Liver (tissue), 3 donors: ENCODE results near the gene GDPD5.

Source experiments
- CTCF ChIP-seq: fragments of 150-350 bp; IDR thresholded peaks from 2 replicates; pipeline ENCODE4 v1.5.1; 2017; ENCODE audit warnings: improper control_type of control experiment, low read depth, low read length; ENCODE audit not compliant: missing input control
- GABPA ChIP-seq, 2 donors: IDR thresholded peaks in 1 of 2; conservative IDR thresholded peaks in 1 of 2; 2 replicates each; pipeline ENCODE4 v1.6.1; 2016; ENCODE audit warnings: antibody characterized with exemption in 2 of 2, mild to moderate bottlenecking in 1 of 2, moderate library complexity in 1 of 2
- HNF4G ChIP-seq: IDR thresholded peaks from 2 replicates; pipeline ENCODE4 v1.6.1; 2016; ENCODE audit warnings: antibody characterized with exemption
- RXRA ChIP-seq, 2 donors: IDR thresholded peaks; 2 replicates each; pipeline ENCODE4 v1.6.1; 2017 to 2018; ENCODE audit warnings: antibody characterized with exemption in 2 of 2, mild to moderate bottlenecking in 1 of 2
- TAF1 ChIP-seq: conservative IDR thresholded peaks from 2 replicates; pipeline ENCODE4 v1.6.1; 2016; ENCODE audit warnings: antibody characterized with exemption, mild to moderate bottlenecking
- YY1 ChIP-seq: IDR thresholded peaks from 2 replicates; pipeline ENCODE4 v1.6.1; 2016; ENCODE audit warnings: antibody characterized with exemption, mild to moderate bottlenecking
- TF ChIP-seq, protein P1 (sequence below): IDR thresholded peaks from 2 replicates; pipeline ENCODE4 v1.6.1; 2016; ENCODE audit warnings: antibody characterized with exemption, mild to moderate bottlenecking
- TF ChIP-seq, protein P2 (sequence below): IDR thresholded peaks from 2 replicates; pipeline ENCODE4 v1.6.1; 2016; ENCODE audit warnings: antibody characterized with exemption
- donor health status: healthy.
- donor health status: healthy.

GRCh38 chr11:75507571-75507970 is 18.2 kb downstream of the GDPD5 start:
- TF ChIP-seq CTCF (no peak), RXRA (IDR thresholded peaks at IDR 0.05) (no peak), TAF1 (no peak), YY1 (no peak), HNF4G (no peak), GABPA (IDR thresholded peaks at IDR 0.05 in 1 of 2, conservative IDR thresholded peaks at IDR 0.05 in 1 of 2) (no peak)
- TF ChIP-seq, protein P1, sequence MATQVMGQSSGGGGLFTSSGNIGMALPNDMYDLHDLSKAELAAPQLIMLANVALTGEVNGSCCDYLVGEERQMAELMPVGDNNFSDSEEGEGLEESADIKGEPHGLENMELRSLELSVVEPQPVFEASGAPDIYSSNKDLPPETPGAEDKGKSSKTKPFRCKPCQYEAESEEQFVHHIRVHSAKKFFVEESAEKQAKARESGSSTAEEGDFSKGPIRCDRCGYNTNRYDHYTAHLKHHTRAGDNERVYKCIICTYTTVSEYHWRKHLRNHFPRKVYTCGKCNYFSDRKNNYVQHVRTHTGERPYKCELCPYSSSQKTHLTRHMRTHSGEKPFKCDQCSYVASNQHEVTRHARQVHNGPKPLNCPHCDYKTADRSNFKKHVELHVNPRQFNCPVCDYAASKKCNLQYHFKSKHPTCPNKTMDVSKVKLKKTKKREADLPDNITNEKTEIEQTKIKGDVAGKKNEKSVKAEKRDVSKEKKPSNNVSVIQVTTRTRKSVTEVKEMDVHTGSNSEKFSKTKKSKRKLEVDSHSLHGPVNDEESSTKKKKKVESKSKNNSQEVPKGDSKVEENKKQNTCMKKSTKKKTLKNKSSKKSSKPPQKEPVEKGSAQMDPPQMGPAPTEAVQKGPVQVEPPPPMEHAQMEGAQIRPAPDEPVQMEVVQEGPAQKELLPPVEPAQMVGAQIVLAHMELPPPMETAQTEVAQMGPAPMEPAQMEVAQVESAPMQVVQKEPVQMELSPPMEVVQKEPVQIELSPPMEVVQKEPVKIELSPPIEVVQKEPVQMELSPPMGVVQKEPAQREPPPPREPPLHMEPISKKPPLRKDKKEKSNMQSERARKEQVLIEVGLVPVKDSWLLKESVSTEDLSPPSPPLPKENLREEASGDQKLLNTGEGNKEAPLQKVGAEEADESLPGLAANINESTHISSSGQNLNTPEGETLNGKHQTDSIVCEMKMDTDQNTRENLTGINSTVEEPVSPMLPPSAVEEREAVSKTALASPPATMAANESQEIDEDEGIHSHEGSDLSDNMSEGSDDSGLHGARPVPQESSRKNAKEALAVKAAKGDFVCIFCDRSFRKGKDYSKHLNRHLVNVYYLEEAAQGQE = no peak
- TF ChIP-seq, protein P2, sequence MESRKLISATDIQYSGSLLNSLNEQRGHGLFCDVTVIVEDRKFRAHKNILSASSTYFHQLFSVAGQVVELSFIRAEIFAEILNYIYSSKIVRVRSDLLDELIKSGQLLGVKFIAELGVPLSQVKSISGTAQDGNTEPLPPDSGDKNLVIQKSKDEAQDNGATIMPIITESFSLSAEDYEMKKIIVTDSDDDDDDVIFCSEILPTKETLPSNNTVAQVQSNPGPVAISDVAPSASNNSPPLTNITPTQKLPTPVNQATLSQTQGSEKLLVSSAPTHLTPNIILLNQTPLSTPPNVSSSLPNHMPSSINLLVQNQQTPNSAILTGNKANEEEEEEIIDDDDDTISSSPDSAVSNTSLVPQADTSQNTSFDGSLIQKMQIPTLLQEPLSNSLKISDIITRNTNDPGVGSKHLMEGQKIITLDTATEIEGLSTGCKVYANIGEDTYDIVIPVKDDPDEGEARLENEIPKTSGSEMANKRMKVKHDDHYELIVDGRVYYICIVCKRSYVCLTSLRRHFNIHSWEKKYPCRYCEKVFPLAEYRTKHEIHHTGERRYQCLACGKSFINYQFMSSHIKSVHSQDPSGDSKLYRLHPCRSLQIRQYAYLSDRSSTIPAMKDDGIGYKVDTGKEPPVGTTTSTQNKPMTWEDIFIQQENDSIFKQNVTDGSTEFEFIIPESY = no peak
